Posterior cingulate gyrus (tissue), 11 donors: ENCODE measurements around the gene DALRD3.
"Not testable (repeated sequence)": the region's sequence is repeated elsewhere in the genome, so short reads cannot be mapped to it uniquely, and the experiment has no call there.

Source experiments
- DNase-seq, 10 donors: peaks; one replicate each; pipeline versions ENCODE4 v3.0.0 to v3.0.0-alpha.2; 2020 to 2021; ENCODE audit warnings: mixed read lengths in 3 of 10
- intact Hi-C: fragments of 100-400 bp; cut with DNase I; formaldehyde crosslinking; loops from one replicate; pipeline ENCODE4 v1.15.1; 2023

The DALRD3 gene

DNA sequence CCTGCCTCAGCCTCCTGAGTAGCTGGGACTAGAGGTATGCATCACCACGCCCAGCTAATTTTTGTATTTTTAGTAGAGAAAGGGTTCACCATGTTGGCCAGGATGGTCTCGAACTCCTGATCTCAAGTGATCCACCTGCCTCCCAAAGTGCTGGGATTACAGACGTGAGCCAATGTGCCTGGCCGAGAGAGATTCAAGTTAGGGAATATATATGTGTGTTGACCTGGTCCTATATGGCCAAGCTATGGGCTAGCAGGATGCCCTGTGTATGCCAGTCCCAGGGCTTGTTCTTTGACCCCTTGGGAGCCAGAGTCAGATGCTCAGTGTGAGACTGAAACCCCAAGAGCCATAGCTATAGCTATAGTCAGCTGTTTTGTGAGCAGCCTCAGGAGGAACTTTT, 5.4 kb upstream of the DALRD3 start:
- intact Hi-C loops: loop anchor here (10.0 kb wide), 1 partner anchor 71 kb away; the partner anchor contains the start of gene QRICH1
- DNase-seq: peak in 2 of 10 donors; percentile 20 to 21

DNA sequence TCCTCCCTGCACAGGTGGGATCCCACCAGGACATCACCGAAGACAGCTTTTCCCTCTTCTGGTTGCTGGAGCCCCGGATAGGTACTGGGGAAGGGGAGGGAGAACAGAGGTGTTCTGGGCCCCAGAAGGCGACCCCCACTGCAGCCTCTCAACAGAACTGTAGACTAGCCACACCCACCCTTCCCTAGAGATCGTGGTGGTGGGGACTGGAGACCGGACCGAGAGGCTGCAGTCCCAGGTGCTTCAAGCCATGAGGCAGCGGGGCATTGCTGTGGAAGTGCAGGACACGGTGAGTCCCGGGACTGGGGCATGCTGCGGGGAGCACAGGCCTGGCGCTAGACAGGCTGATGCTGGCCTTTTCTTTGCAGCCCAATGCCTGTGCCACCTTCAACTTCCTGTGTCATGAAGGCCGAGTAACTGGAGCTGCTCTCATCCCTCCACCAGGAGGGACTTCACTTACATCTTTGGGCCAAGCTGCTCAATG, 4.3 kb upstream of the DALRD3 start:
- DNase-seq: peak in 3 of 10 donors; percentile 43 to 65 (median 51)

DNA sequence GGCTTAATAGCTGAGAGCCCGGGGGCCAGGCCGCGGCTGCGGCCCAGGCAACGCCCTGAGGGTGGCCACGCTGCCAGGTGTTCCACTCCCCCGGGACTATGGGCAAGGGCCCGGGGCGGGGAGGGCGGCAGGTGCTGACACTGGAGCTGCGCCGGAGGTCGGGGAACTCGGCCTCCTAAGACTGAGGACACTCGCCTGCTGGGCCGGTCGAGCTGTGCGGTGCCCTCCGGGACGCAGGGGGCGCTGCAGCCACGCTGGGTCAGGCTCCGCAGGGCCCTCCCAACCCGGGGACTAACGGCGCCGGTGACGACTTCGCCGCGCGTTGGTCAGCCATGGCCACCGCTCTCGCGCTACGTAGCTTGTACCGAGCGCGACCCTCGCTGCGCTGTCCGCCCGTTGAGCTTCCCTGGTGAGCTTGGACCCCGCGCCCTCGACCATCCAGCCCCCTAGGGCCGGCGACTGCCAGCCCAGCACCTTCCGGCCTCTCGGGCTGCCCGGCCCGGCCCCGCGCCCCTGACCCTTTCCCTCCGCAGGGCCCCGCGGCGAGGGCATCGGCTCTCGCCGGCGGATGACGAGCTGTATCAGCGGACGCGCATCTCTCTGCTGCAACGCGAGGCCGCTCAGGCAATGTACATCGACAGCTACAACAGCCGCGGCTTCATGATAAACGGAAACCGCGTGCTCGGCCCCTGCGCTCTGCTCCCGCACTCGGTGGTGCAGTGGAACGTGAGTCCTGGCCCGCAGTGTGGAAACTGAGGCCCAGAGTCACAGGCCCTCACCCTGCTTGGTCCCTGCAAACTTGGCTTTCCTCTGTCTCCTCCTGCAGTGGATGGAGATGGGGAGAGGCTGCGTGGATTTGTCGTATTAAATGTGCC, 3.7 kb upstream of the DALRD3 start, which contains the start of gene NDUFAF3:
TSS of gene NDUFAF3 (plus strand) at position 309 of the 875 bp plus-strand sequence. CDS start at position 333, 24 bp downstream.
- intact Hi-C loops: loop anchor here (10.0 kb wide), 1 partner anchor 73 kb away; the partner anchor contains the start of gene QRICH1
- DNase-seq: peak; percentile 90 to 99 (median 92)

More for the DNA sequence above, 4.3 kb upstream of the DALRD3 start:
- intact Hi-C loops: loop anchor here (10.0 kb wide), 1 partner anchor 72 kb away; the partner anchor contains the start of gene QRICH1

DNA sequence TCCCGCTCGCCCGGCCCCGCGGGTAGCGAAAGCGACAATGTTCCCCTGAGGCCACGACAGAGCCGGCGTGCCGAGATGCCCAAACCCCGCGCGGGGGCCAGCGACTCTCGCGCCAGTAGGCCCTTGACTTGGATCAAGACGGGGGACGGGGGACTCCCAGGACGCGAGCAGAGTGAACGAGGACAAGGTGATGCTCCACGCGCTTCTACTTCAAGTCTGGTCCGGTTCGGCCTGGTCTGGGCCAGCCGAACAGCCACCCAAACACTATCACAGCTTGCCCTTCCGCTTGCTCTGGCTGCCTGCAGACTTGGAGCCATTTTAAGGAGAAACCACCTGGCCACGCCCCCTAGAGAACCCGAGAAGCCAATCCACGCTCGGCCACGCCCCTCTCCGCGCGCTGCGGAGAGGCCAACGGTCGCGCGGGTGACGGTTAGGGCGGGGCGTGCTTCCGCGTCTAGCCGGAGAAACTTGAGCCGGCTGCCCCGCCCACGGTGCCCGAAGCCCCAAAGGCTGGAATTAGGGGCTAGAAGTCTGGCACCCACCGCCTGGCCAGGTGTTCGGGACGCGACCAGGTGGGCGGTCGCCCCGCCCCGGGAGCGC, 2.9 kb upstream of the DALRD3 start:
- intact Hi-C loops: loop anchor here (10.0 kb wide), 1 partner anchor 73 kb away; the partner anchor contains the start of gene QRICH1
- peak; percentile 94 to 99 (median 97) for DNase-seq

DNA sequence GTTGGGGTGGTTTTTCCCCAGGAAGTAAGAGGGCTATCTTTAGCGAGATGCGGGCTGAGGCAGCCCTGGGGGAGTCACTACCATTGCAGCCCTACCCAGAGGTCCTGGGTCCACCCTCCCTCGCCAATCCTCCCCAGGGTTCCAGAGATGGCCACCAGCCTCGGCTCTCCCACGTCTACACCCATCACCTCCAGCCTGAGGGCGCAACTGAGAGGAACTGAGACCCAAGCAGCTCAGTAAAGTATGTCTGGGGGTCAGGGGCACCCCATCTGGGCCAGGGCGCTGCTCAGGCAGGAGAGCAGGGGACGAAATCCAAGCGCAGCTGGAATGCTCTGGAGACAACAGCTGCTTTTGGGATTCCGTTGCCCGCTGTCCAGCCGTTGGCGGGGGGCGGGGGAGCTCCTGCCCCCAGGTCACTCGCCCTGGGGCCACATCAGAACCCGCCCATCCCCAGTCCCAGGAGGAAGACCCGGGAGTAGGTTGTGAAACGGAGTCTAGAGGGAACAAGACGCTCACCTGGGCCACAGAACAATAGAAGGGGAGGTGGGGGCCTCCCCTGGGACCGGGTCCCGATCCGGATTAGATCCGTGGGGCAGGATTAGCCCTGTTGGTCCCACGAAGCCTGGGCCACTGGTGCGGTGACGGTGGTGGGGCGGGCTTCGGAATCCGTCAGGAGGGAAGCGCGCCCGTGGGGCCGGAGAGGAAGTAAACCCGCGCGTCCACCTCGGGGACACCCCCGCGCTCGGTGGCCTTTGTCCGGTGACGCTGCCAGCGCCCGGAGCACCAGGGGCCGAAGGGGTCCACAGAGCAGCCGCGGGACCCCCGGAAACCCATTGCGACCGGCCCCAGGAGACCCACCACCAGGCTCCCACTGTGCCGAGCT, 2.2 kb upstream of the DALRD3 start:
- peak in 6 of 10 donors; percentile 27 to 90 (median 62) for DNase-seq
- intact Hi-C loops: loop anchor here (10.0 kb wide), 1 partner anchor 74 kb away; the partner anchor contains the start of gene QRICH1

DNA sequence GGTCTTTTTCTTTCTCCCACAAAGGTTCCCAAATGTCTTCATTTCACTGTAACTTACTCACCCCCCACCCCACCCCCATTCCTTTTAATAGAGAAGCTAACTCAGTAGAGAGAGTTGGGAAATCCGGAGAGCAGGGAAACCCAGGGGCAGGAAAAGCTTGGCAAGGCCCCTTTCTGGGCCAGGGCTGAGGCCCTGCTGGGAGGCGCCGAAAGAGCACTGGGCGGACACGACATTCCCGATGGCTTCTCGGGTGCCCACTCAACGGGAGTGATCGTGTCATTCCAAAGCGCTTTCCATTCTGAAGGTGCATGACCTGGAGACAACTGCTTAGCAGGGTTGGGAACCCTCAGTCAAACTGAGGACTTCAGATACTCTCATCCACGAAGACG, 1.6 kb upstream of the DALRD3 start:
- peak in 3 of 10 donors; percentile 35 to 69 (median 41) for DNase-seq
- intact Hi-C loops: loop anchor here (10.0 kb wide), 1 partner anchor 75 kb away; the partner anchor contains the start of gene QRICH1

DNA sequence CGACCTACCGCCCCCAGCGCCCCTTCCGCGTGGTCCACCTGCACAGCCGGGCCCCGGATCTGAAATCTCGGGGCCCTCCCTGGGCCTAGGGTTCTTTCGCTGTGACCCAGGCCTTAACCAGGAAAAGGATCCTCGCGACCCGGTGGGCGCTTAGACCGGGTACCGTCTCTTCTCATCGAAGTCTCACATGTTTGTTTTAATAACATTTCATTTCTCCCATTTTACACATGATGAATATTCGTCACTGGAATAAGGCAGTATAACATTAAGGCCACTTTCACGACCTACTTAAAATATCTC, 277 bp upstream of the DALRD3 start:
- no peak for DNase-seq
- intact Hi-C loops: no loop called here

DNA sequence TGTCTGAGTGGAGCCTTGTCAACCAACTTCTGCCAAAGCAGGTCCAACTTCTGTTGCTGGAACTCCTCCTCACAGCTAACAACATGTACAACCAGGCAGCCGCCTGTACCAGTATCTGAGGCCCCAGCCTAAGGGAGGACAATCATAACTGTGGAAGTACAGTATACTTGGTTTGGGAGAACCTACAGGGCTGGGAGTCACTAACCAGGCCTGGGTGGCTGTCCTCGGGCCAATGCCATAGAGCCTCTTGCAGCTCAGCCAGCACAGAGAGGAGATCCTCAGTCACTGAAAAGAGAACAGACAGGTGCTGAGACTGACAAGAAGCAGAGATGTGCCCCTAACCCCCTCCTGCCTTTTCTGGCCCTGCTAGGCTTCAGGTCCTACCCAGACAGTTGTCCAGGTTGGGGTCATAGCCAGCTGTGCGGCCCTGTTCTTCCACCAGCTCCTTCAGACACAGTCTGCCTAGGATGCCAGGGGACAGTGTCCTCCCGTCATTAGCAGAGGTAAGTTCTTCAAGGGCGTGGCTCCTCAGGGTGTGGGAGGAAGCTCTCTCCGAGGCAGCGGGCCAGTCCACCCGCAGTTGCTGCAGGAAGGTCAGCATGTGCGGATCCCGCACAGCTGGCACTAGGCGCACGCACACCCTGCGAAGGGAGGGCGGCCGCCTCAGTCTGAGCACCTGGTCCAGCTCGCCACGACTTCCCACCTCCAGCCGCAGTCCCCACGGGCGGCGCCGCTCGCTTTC, 980 bp downstream of the DALRD3 start:
- intact Hi-C loops: no loop called here
- DNase-seq: no peak

DNA sequence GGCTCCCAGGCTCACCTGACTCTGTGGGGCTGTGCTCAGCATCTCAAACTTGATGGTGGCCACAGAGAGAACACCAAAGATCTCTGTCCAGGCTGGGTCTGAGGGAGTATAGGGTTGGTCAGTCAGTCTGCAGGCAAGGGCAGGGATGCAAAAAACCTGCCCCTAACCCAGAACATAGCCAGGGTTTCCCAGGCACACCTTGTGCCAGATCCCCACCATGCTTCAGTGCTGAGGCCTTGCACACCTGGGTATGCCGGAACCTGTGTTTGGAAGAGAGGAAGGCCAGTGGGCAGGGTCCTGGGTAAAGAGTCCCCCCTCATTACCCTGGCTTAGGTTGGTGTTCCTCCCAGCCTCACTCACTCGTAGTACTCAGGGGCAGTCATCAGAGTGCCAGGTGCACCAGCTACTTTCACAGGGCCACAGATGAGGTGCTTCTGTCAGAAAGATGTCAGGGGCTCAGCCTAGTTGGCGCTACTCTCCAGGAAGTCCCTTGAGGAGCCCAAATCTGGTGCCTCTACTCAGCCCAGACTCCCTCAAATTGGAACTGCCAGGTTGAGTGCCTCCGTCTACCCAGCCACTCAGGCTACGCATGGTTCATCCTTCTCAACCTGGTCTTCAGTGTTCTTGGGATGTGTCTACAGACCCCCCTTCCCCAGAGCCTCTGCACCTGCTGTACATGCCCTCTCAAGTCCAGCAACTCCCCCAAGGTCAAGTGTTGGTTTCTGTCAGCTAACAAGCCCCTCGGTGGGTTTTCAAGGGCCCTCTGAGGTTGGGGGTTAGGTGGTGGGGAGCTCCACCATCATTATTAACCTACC, 1.8 kb downstream of the DALRD3 start:
- DNase-seq: peak in 1 of 10 donors; percentile 48
- intact Hi-C loops: no loop called here

DNA sequence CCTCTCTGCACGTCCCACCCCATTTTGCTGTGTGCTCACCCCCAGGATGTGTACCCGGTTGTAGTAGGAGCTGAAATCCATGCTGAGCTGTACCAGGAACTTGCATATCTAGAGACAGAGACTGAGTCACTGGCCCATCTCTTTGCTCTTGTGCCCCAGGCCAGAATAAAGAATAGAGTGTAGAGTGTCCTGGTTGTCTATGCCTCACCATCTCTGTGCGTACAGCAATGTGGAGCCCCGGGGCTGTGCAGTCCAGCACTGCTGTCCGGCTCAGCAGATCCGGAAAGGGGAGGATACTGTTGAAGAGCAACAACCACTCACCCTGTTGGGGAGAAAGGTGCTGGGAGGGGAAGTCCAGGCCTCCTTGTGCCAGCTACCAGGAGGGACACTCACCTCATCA, 2.6 kb downstream of the DALRD3 start:
- intact Hi-C loops: no loop called here
- peak in 2 of 10 donors; percentile 12 to 53 for DNase-seq

DNA sequence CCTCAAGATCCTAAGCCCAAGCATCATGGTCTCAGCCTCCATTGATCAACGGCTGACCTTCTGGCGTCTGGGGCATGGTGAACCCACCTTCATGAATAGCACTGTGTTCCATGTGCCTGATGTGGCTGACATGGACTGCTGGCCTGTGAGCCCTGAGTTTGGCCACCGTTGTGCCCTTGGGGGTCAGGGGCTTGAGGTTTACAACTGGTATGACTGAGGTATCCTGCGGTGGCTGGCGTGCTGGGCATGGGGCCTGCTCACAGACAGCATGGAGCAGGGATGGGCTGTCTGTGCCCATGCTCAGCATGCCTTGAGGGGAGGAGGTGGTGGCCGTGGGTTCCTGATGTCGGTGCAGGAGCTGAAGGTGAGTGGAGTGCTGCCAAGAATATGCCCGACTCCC, 3.3 kb downstream of the DALRD3 start:
- intact Hi-C loops: no loop called here
- DNase-seq: peak in 1 of 10 donors; percentile 41

DNA sequence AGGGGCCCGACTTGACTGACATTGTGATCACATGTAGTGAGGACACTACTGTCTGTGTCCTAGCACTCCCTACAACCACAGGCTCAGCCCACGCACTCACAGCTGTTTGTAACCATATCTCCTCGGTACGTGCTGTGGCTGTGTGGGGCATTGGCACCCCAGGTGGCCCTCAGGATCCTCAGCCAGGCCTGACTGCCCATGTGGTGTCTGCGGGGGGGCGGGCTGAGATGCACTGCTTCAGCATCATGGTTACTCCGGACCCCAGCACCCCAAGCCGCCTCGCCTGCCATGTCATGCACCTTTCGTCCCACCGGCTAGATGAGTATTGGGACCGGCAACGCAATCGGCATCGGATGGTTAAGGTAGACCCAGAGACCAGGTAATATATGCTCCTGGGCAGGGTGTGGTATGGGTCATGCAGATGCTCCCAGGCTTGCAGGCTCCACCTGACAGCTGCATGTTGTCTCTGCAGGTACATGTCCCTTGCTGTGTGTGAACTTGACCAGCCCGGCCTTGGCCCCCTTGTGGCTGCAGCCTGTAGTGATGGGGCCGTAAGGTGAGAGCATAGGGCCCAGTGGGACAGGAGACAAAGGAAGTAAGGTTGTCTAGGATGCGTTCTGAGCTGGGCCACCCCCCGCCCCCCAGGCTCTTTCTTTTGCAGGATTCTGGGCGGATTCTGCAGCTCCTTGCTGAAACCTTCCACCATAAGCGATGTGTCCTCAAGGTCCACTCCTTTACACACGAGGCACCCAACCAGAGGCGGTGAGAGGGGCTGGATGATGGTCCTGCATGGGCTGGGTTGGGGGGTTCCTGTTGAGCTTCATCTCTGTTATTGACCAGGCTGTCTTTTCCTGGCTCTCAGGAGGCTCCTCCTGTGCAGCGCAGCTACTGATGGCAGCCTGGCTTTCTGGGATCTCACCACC, 4.4 kb downstream of the DALRD3 start:
- intact Hi-C loops: no loop called here
- DNase-seq: peak in 1 of 10 donors; percentile 73

DNA sequence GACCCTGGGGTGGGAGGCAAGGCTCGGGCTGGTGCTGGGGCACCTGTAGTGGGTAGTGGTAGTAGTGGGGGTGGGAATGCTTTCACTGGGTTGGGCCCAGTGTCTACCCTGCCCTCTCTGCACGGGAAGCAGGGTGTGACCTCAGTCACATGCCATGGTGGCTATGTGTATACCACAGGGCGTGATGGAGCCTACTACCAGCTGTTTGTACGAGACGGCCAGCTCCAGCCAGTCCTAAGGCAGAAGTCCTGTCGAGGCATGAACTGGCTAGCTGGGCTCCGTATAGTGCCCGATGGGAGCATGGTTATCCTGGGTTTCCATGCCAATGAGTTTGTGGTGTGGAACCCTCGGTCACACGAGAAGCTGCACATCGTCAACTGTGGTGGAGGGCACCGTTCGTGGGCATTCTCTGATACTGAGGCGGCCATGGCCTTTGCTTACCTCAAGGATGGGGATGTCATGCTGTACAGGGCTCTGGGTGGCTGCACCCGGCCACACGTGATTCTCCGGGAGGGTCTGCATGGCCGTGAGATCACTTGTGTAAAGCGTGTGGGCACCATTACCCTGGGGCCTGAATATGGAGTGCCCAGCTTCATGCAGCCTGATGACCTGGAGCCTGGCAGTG, 5.2 kb downstream of the DALRD3 start:
- intact Hi-C loops: no loop called here
- DNase-seq: peak in 2 of 10 donors; percentile 37 to 68

DNA sequence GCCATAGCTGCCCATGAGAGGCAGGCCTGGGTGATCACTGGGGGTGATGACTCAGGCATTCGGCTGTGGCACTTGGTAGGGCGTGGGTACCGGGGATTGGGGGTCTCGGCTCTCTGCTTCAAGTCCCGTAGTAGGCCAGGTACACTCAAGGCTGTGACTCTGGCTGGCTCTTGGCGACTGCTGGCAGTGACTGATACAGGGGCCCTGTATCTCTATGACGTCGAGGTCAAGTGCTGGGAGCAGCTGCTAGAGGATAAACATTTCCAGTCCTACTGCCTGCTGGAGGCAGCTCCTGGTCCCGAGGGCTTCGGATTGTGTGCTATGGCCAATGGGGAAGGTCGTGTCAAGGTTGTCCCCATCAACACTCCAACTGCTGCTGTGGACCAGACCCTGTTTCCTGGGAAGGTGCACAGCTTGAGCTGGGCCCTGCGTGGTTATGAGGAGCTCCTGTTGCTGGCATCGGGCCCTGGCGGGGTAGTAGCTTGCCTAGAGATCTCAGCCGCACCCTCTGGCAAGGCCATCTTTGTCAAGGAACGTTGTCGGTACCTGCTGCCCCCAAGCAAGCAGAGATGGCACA, 5.9 kb downstream of the DALRD3 start:
- intact Hi-C loops: no loop called here
- peak in 2 of 10 donors; percentile 24 to 67 for DNase-seq

DNA sequence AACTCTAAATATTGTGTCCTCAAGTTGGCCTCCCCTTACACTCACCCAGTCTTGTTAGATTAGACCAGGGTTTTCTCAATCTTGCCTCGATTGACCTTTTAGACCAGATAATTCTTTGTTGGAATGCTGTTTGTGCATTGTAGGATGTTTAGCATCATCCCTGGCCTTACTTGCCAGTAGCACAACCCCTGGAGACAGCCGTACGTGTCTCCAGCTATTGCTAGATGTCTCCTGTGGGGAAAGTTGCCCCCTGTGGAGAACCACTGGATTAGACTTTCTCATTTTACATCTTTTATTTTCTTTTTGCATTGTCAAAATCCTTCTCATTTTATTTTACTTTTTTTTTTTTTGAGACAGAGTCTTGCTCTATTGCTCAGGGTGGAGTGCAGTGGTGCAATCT, 9.0 kb downstream of the DALRD3 start:
- DNase-seq: no peak
- intact Hi-C loops: no loop called here

DNA sequence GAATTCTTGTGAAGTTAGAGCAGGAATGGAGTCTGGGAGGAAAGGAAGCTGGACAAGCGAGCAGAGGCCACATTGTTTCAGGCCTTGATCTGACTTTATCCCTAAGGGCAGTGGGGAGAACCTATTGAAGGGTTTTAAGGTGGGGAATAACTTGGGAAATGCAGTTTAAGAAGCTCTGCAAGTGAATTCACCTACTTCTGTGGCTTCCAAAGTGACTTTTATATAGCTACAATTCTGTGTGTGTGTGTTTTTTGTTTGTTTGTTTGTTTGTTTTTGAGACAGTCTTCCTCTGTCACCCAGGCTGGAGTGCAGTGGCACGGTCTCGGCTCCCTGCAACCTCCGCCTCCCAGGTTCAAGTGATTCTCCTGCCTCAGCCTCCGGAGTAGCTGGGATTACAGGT, 9.8 kb downstream of the DALRD3 start:
- intact Hi-C loops, DNase-seq: not testable (repeated sequence)
